HG03354 (cell line): ENCODE data around the gene AGAP1.

Source experiments
- ATAC-seq: cut with Tn5 transposase; IDR thresholded peaks from one replicate; pipeline ENCODE4 v1.9.1; 2021; ENCODE audit warnings: mild to moderate bottlenecking; ENCODE audit not compliant: unreplicated experiment, poor library complexity, severe bottlenecking

AGAP1 gene

DNA sequence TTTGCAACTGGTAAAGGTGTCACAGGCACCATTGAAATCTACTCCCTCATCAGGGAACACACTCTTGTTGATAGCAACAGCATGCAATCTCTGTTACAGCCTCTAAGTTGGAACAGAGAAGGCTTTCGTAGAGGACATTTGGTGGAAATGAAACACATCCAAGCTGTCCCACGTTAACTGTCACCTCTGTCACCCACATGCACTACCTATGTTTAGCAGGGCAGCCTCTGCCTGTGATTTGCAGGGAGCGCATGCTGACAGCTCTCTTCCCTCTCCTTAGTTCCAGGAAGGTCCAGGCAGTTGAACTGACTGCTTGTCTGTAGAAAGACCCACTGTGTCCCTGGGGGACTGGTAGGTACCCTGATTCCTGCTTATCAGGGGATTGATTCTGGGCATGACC, 367.5 kb downstream of the AGAP1 start:
- ATAC-seq = no peak

DNA sequence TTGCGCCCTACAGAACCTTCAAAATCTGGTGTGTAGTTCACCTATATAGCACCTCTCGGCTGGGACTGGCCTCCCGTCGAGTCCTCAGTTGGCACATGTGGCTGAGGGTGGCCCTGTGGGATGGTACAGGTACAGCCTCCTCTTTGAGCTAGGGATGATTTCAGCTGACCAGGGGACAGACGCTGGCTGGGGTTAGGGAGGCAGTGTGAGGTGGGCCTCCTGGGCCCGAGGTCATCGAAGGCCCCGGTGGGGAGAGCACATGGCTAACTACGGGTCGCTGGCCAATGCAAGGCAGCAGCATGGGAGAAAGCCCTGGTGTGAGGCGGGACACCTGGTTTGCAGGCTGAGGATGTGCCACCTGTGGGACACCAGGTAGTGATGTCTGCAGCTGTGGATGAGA, 369.6 kb downstream of the AGAP1 start:
- ATAC-seq = no peak

DNA sequence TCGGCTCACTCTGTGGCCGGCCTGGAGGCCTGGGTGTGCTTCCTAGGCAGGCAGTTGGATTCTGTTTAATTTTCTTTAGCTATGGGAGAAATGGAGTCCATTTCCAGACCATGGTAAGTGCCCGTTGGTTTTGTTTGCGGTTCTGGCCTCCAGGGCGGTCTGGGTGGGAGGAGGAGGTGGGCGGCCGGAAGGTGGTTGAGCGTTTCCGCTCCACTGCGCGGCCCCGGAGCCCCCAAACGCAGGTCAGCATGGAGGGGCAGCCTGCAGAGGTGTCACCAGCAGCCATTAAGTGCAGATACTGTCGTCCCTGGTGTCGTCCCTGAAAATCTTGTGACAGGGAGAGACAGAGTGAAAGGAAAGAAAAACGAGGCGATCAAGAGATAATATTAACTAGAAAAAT, 370.5 kb downstream of the AGAP1 start:
- no peak for ATAC-seq

DNA sequence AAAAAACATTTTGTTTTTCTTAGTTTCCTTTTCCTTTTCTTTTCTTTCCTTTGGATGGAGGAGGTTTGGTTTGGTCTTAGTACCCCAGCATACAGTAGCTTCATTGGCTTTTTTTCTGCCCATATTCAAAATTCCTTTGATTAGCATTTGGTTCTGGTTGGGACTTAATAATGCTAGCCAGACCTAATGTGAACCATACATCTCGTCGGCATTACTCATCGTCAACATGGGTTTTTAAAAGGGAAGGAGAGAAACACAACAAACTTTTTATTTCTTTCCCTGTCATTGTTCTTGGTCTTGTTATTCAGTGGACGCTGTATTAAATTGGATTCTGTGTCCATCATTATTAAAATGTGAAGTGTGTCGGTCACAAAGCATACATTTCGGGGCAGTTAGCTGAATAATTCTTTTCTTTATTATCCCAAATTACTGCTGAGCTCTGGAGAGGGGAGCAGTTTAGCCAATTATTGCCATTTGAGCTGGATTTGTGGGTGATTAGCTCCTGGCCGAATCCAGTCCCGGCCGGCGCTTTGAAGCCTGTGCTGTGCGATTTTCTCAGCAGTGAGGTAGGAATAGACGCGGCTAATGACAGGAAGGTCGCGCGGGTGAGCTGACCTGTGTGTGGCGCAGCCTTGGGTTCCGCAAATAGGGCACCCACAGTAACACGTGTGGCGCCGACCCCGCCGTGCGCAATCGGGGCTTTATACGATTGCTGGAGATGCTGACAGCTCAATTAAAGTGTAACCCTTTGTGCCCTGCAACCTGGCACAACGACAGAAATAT, 371.1 kb downstream of the AGAP1 start:
- no peak for ATAC-seq

DNA sequence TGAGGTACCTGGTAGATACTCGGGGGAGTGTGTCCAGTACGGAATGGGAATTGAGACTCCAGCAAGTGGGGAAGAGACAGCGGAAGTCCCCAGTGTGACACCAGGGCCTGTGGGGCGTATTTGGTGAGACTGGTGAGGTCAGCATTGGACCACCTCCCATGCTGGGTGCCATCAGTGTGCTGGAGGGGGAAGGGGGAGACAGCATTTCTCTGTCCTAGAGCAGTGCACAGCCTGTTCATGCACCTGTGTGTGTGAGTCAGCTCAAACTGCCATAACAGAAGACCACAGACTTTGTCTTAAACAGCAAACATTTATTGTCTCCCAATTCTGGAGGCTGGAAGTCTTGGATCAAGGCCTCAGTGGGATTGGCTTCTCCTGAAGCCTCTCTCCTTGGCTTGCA, 372.5 kb downstream of the AGAP1 start:
- ATAC-seq = no peak

DNA sequence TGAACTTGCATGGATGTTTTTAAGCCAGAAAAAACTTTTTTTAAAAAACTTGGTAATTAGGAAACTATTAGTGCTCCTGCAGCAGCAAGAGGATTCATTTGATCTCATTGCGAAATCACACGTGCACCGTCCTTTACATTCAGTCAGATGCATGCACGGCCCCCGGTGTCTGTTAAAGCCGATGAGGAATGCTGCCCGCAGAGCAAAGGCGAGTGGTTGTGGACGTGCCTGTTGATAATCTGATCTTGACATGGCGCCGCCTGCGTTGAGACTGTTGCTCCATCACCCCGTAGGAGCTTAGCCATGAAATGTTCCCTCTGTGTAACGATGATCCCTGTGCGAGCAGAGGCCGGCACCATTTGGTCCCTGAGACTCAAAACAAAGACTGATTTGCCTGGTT, 374.4 kb downstream of the AGAP1 start:
- no peak for ATAC-seq

DNA sequence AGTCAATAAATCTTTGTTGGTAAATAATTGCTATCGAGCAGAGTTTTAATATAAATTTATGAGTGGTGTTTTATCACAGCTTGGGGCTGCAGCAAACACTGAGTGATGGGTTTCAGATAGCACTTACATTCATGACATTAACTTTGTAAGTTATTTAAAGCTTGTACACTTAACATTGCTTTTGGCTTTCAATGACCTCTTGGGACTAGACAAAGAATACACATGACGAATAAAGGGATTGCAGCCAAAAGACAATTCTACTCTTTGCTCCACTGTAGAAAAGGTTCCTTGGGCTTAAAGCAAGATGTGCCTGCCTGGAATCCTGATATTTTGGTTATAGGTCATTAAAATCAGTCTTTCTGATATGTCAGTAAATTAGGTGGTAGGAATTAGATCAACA, 374.8 kb downstream of the AGAP1 start:
- ATAC-seq = no peak

DNA sequence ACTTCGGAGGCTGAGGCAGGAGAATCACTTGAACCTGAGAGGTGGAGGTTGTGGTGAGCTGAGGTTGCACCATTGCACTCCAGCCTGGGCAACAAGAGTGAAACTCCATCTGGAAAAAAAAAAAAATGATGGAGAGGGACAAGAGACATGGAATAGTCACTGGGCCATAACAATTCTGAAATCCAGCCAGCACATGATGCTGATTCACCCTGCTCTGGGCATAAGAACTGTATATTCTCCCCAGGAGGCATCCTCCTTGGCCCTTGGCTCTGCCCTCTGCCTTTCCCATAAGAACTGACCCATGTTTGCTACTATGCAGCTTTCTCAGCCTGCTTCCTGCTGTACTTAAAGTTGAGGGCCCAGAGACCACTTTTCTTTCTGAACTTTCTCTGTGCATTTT, 376.7 kb downstream of the AGAP1 start:
- ATAC-seq = no peak

DNA sequence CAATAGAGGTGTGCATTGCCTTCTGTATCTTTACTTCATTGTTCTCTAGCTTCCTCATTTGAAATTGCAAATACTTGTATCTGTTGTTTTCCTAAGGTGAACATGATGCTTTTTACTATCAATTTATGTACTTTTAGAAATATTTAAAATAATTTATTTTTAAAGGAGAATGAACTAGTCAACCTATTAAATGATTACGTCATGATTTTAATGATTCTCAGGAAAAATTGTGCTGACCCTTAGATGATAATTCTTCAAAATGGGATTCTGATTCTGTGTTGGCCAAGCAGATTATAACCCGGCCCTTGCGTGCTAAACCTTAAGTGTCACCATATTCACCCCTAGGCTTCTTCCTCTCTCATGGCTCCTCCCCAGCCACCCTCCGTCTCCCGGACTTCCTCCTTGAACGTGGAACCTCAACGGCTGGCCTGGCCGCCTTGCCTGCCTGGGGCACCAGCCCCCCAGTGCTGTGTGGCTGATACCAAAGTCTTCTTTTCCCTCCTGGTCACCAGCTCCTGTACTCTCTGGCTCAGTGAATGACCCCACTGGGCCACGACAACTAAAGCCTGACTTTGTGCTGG, 382.3 kb downstream of the AGAP1 start:
- no peak for ATAC-seq

DNA sequence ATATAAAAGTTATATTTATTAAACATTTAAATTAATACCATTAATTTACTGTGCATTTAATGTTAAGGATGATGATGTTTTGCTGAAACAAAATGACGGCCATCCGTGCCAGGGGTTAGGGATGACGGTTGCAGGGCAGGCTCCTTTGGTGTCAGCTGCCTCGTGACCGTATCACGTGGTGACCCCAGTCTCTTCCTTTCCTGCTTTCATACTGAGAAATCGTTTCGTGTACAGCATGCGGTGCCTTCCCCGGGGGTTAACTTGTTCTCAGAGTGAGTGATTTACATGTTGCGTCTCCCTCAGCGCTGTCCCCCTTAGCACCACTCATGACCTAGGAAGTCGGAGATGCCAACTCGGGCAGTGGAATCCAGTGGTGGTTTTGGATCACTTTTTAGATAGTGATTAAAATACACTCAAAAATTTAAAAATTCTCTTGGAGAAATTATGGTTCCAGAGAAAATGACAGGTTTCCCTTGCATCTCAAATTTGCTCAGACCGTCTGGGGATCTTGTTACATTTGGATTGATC, 383.5 kb downstream of the AGAP1 start:
- ATAC-seq = no peak

DNA sequence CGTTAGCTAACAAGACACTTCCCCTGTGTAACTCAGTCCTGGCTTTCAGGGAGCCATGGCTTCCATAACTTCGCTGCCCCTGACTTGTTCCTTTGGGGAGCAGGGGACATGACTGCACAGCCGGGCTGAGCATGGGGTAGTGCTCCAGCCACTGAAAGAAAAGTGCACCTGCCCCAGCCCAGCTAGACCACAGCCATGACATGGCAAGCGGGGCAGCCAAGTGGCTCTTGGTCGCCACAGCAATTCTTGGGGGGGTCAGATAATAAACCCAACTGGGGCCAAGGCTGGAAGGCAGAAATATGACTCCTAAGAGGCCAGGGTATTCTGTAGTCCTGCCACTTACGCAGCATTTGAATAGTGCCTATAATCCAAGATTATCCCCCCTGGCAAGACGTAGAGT, 385.3 kb downstream of the AGAP1 start:
- no peak for ATAC-seq

DNA sequence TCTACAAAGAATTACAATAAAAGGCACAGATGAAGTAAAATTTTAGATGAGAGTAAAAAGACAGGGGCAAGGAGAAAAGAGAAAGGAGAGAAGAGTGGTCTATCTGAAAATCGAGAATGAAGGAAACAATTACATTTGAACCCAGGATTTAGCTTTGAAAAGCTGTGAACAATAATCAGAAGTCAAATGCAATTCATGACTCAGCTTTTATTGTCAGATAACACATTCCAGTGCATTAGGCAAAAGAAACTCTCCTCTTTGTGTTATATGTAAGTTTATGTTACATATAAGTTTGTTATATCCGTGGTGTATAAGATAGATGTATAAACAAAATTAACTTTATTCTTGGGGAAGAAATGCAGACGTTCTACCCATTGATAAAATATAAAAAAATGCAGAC, 389.8 kb downstream of the AGAP1 start:
- no peak for ATAC-seq

DNA sequence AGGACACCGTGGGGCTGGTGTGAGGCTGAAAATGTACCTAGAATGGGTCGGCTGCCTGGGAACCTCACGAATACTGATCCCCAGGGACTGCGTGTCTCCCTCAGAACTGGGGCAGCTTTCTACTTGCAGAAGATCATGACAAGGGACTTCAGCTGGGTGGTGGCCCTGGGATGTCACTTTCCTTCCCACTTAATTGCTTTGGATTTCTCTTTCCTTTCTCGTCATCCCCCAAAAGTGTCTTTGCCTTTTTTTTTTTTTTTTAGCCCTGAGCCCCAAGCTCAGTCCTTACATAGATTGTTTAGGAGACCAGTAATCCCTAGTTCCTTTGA, 395.4 kb downstream of the AGAP1 start:
- no peak for ATAC-seq

DNA sequence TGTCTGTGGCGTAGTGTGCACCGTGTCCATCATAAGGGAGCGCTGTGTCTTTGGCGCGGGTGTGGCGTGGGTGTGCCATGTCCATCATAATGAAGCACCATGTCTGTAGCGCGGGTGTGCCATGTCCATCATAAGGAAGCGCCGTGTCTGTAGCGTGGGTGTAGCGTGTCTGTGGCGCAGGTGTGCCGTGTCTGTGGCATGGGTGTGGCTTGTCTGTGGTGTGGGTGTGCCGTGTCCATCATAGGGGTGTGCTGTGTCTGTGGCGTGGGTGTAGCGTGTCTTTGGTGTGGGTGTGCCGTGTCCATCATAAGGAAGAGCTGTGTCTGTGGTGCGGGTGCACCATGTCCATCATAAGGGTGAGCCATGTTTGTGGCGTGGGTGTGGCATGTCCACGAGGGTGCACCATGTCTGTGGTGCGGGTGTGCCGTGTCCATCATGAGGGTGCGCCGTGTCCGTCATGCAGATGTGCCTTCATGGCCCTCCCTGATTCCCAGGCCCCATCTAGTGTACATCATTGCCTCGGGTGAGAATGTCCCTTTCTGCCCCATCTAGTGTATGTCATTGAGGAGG, 399.4 kb downstream of the AGAP1 start:
- ATAC-seq = no peak

DNA sequence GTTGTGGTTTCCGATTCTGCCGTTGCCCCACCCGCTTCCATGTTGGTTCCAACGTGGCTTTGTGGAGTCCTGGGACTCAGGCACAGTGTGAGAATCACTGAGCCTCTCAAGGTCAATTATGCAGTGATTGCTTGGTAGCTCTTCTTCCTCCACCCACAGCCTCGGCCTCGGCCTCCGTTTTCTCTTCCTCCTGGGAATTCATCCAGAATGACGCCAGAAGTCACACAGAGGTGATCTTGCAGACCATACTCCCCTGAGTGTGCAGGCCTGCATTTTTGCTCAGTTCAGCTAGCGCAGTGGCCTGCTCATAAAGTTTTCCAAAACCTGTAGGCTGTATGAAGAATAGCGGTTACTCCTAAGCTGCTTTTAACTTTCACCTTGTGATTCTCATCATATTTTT, 401.0 kb downstream of the AGAP1 start:
- no peak for ATAC-seq

DNA sequence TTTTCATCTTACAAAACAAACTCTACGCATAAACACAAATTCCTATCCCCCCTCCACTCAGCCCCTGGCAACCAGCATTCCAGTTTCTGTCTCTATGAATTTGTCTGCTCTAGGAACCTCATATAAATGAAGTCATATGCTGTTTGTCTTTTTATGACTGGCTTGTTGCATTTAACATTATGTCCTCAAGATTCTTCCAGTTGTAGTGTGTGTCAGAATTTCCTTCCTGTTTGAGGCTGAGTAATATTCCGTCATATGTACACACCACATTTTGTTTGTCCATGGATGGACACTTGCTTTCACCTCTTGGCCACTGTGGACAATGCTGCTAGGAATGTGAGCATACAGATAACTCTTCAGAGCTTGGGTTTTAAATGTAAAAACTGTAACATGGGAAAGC, 402.2 kb downstream of the AGAP1 start:
- no peak for ATAC-seq

DNA sequence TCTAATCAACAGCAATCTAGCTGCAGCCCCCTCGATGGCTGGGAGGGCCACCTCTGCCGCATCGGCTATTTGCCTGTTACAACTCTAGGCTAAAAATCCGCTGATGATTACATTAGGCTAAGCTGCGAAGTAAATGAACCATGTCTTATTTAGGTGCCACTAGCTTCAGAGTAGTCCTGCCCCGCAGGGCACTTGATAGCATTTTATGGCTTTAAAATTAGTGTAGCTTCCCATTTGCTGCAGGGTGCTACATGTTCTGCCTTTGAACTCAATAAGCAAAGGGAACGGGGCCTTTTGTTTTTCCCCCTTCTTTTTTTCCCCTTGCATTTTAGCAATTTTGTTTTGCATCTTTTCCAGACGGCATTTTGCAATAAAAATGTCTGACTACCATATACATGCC, 404.1 kb downstream of the AGAP1 start:
- no peak for ATAC-seq

DNA sequence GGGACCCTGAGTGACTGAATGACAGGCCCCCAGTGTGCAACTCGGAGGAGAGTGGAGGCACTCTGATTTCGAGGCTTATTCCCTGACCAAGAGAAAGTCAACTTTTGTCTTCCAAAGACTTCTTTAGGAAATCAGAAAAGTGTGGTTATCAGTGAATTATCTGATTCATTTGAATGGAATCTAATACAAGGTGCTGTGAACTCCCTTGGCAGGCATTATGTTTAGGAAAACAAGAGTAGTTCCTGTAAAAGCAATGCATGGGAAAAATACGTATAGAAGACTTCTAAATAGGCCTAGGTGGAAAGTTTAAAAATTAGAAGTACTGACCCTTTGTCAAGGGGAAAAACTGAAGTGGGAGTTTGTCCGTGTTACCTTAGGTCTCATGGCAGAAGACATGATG, 404.9 kb downstream of the AGAP1 start:
- ATAC-seq = no peak

DNA sequence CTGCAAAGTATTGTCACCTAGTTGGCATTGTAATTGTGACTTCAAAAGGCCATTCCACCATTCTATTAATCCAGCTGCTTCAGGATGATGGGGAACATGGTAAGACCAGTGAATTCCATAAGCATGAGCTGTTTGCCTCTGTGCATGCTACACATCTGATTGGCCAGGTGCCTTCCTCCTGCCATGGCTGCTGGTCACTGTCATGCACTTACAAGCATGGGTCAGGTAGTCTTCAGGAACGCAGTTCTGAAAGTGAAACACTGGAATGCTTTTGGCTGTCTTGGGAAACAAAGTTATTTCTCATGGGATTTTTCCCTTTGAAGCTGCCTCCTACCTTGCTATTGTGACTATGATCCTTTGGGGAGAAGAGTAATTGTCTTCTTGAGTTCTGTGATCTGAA, 406.8 kb downstream of the AGAP1 start:
- no peak for ATAC-seq

DNA sequence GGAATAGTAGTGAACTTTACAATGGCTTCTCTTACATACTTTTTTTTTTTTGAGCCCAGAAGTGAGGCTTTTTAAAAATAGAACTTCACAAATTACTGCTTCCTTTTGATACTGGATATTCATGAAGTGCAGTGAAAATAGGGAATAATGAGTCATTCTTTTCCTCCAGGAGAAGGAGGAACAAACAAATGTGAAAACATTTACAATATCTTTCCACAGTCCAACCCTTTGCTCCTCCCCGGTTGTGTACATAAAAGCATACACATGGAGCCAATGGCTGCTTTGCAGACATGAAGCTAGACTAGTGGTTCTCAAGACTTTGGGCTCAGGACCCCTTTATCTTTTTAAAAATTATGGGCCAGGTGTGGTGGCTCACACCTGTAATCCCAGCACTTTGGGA, 407.4 kb downstream of the AGAP1 start:
- ATAC-seq = no peak

DNA sequence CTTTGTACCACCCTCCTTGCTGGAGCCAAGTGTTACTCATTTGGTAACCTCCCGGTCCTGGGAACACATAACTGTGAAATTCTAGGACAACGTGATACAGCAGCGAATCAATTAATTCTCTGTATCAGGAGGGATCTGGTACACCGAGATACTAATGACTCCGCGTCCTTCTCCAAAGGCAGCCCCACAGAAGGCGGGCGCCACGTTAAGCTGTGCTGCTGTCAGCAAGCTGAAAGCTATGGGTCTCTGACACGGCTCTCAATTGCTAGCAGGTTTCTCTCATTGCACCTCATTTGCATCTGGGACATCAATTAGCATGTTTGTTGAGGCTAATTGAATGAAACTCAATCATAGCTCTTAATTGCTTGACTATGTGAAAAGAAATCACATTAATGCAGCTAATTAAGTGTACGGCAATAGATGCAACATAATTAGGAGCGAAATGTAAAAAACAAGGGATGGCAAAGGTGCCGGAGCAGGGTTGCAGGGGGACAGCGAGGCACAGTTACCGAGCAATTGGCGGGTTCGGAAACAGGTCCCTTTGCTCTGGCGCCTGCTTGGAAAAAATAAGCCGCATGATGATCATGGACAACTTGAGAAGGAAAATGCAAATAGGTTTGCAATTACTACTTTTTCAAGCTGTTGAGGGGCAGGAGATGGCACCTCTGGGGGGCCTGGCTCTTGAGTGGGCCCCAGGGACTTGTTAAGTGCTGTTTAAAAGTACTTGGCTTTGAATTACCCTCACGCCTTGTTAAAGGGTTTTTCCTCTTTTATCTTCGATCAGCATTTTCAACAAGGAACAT, 410.1 kb downstream of the AGAP1 start:
- ATAC-seq = no peak
